Vagina (tissue), 2 donors: ENCODE data around the gene HMCN2.

ENCODE experiments used
- POLR2AphosphoS5 ChIP-seq, 2 donors: sonication (generic); formaldehyde crosslinking; IDR thresholded peaks; one replicate each; pipeline ENCODE4 v1.9.0; 2017; ENCODE audit warnings: antibody characterized with exemption in 2 of 2, mild to moderate bottlenecking in 2 of 2, low read depth in 1 of 2; ENCODE audit not compliant: insufficient read depth in 1 of 2
- TF ChIP-seq, protein P1 (sequence below), 3 experiments: fragments of 450-650 bp in 2 of 3; fragments of 200-600 bp in 1 of 3; sonication (generic) in 1 of 3; IDR thresholded peaks; one replicate each; pipeline ENCODE4 v1.5.1; 2017 to 2019; ENCODE audit warnings: antibody characterized with exemption in 3 of 3, mild to moderate bottlenecking in 2 of 3, moderate library complexity in 2 of 3

DNA sequence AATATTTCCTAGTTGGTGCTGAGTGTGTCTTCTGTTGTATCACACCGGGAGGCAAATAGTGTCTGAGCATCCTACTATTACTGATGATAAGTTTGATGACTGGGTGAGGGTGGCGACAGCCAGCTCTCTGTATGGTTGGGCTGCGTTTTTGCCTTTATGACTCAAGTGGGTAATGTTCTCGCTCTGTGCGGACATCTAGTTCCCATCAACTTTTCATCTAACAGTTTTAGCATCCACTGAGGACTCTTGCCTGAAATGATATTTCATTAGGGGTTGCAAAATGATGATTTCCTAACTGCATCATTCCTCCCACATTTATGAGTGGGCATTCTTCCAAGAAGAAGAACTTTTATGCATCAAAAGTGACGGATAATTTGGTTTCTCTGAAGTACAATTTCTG lies 26.5 kb downstream of the HMCN2 start:
- TF ChIP-seq, protein P1, sequence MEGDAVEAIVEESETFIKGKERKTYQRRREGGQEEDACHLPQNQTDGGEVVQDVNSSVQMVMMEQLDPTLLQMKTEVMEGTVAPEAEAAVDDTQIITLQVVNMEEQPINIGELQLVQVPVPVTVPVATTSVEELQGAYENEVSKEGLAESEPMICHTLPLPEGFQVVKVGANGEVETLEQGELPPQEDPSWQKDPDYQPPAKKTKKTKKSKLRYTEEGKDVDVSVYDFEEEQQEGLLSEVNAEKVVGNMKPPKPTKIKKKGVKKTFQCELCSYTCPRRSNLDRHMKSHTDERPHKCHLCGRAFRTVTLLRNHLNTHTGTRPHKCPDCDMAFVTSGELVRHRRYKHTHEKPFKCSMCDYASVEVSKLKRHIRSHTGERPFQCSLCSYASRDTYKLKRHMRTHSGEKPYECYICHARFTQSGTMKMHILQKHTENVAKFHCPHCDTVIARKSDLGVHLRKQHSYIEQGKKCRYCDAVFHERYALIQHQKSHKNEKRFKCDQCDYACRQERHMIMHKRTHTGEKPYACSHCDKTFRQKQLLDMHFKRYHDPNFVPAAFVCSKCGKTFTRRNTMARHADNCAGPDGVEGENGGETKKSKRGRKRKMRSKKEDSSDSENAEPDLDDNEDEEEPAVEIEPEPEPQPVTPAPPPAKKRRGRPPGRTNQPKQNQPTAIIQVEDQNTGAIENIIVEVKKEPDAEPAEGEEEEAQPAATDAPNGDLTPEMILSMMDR (IDR thresholded peaks at IDR 0.05) = no peak
- TF ChIP-seq POLR2AphosphoS5 (IDR thresholded peaks at IDR 0.05; ENCODE audit: insufficient read depth in 1 of 2, low read depth in 1 of 2) = peak; percentile 30 to 66
